ENCODE measurements around the gene RPP30. TPM values are rescaled to one million over a fixed set of nuclear protein-coding genes. Genes with fewer than 3 reads are reported as not detected.

The RPP30 gene
- total RNA-seq, 1 experiment from 2014 or later = 74.5 TPM

GRCh38 chr10:90859321-90859751 is 12.4 kb upstream of the RPP30 start:
- CTCF ChIA-PET = interaction anchor here (0.5 kb wide), 1 partner anchor 1400 kb away, joined by 3 read pairs; no protein-coding TSS in a partner anchor
- BruUV-seq (replicated peaks) = no TSS peak

GRCh38 chr10:90860790-90861189 is 11.0 kb upstream of the RPP30 start:
- Histone ChIP-seq H3K36me3 (ENCODE audit: insufficient read depth, low read length, poor library complexity, severe bottlenecking) (no peaks in the 10 kb centered on the region), H3K9me3 (ENCODE audit: low read depth, low read length, poor library complexity, severe bottlenecking) (no peaks in the 10 kb centered on the region), H3K27me3 (replicated peaks; ENCODE audit: insufficient read depth, low read depth, low read length, poor library complexity) (peaks cover 84% of the 10 kb centered on the region), H3K4me3 (ENCODE audit: low read depth, low read length, poor library complexity, severe bottlenecking) (no peak overlapping the region), H3K27ac (ENCODE audit: low read depth, low read length, poor library complexity, severe bottlenecking) (no peak overlapping the region), H3K4me1 (ENCODE audit: insufficient read depth, low read length, poor library complexity, severe bottlenecking) (no peaks in the 10 kb centered on the region)
- POLR2A ChIA-PET (ENCODE audit: low non-redundant PET) = no interaction called here
- CTCF ChIA-PET = no interaction called here
- TF ChIP-seq CTCF (conservative IDR thresholded peaks at IDR 0.05; ENCODE audit: low read depth, low read length) = no peak
- no peak for TF ChIP-seq EZH2 (IDR thresholded peaks at IDR 0.05; ENCODE audit: borderline replicate concordance, low read depth, low read length, poor library complexity, severe bottlenecking)
- no TSS peak for BruUV-seq (replicated peaks)
- intact Hi-C loops (cut with micrococcal nuclease; ENCODE audit: unreplicated experiment) = loop anchor here (10.0 kb wide), 1 partner anchor 1436 kb away; no protein-coding TSS in a partner anchor
- no peak for DNase-seq (ENCODE audit: low spot score)

More at GRCh38 chr10:90859321-90859751, 12.4 kb upstream of the RPP30 start:
- H3K4me1 ChIP-seq (ENCODE audit: insufficient read depth, low read length, poor library complexity, severe bottlenecking) = no peaks in the 10 kb centered on the region
- TF ChIP-seq CTCF (conservative IDR thresholded peaks at IDR 0.05; ENCODE audit: low read depth, low read length) = no peak
- TF ChIP-seq EZH2 (IDR thresholded peaks at IDR 0.05; ENCODE audit: borderline replicate concordance, low read depth, low read length, poor library complexity, severe bottlenecking) = no peak
- H3K27me3 ChIP-seq (replicated peaks; ENCODE audit: insufficient read depth, low read depth, low read length, poor library complexity) = peaks cover 86% of the 10 kb centered on the region
- intact Hi-C loops (cut with micrococcal nuclease; ENCODE audit: unreplicated experiment) = no loop called here
- POLR2A ChIA-PET (ENCODE audit: low non-redundant PET) = interaction anchor here (0.6 kb wide), 1 partner anchor 939 kb away, joined by 5 read pairs; the partner anchor contains the start of gene TNKS2
- peak; percentile 14 for DNase-seq (ENCODE audit: low spot score)
- no peaks in the 10 kb centered on the region for H3K36me3 ChIP-seq (ENCODE audit: insufficient read depth, low read length, poor library complexity, severe bottlenecking)
- H3K27ac ChIP-seq (ENCODE audit: low read depth, low read length, poor library complexity, severe bottlenecking) = no peak overlapping the region
- no peaks in the 10 kb centered on the region for H3K9me3 ChIP-seq (ENCODE audit: low read depth, low read length, poor library complexity, severe bottlenecking)
- no peak overlapping the region for H3K4me3 ChIP-seq (ENCODE audit: low read depth, low read length, poor library complexity, severe bottlenecking)

- no peaks in the 10 kb centered on the region for H3K36me3 ChIP-seq (ENCODE audit: insufficient read depth, low read length, poor library complexity, severe bottlenecking)
- POLR2A ChIA-PET (ENCODE audit: low non-redundant PET) = no interaction called here
These were observed 8.8 kb upstream of the RPP30 start for GRCh38 chr10:90862908-90863514.

More at GRCh38 chr10:90862908-90863514, 8.8 kb upstream of the RPP30 start:
- Histone ChIP-seq H3K4me1 (ENCODE audit: insufficient read depth, low read length, poor library complexity, severe bottlenecking) (no peaks in the 10 kb centered on the region), H3K27ac (ENCODE audit: low read depth, low read length, poor library complexity, severe bottlenecking) (no peak overlapping the region), H3K4me3 (ENCODE audit: low read depth, low read length, poor library complexity, severe bottlenecking) (no peak overlapping the region), H3K9me3 (ENCODE audit: low read depth, low read length, poor library complexity, severe bottlenecking) (no peaks in the 10 kb centered on the region), H3K27me3 (replicated peaks; ENCODE audit: insufficient read depth, low read depth, low read length, poor library complexity) (peaks cover 80% of the 10 kb centered on the region)
- peak; percentile 46 for DNase-seq (ENCODE audit: low spot score)
- TF ChIP-seq CTCF (conservative IDR thresholded peaks at IDR 0.05; ENCODE audit: low read depth, low read length) (peak; percentile 70), EZH2 (IDR thresholded peaks at IDR 0.05; ENCODE audit: borderline replicate concordance, low read depth, low read length, poor library complexity, severe bottlenecking) (no peak)
- intact Hi-C loops (cut with micrococcal nuclease; ENCODE audit: unreplicated experiment) = loop anchor here (2.0 to 10.0 kb wide), 2 partner anchors 112 to 1438 kb away; no protein-coding TSS in a partner anchor
- no TSS peak for BruUV-seq (replicated peaks)
- CTCF ChIA-PET = interaction anchor here (1.0 kb wide), 1 partner anchor 17 kb away, joined by 3 read pairs; no protein-coding TSS in a partner anchor

All from A673 (cell line).